ENCODE results near the gene CORO2B.

CORO2B gene

GRCh38 chr15:68764090-68764489, 185.3 kb downstream of the CORO2B start:
- H3K36me3 Mint-ChIP-seq (ENCODE audit: low read depth): no peaks in the 10 kb centered on the region
- H3K27me3 Mint-ChIP-seq (ENCODE audit: low read depth, poor library complexity): peaks cover 10% of the 10 kb centered on the region
- H3K4me3 Mint-ChIP-seq: no peak overlapping the region
- no peak for DNase-seq
- H3K9me3 Mint-ChIP-seq: no peaks in the 10 kb centered on the region
- no peak overlapping the region for H3K27ac Mint-ChIP-seq
- no peak for TF ChIP-seq CTCF (IDR thresholded peaks at IDR 0.05)
- no peaks in the 10 kb centered on the region for H3K4me1 Mint-ChIP-seq

GRCh38 chr15:68765602-68766368, 187.0 kb downstream of the CORO2B start:
- Mint-ChIP-seq H3K9me3 (no peaks in the 10 kb centered on the region), H3K27ac (no peak overlapping the region), H3K36me3 (ENCODE audit: low read depth) (no peaks in the 10 kb centered on the region), H3K4me3 (no peak overlapping the region), H3K27me3 (ENCODE audit: low read depth, poor library complexity) (peaks cover 10% of the 10 kb centered on the region), H3K4me1 (no peaks in the 10 kb centered on the region)
- no peak for TF ChIP-seq CTCF (IDR thresholded peaks at IDR 0.05)
- DNase-seq: no peak

GRCh38 chr15:68767833-68768232, 189.0 kb downstream of the CORO2B start:
- TF ChIP-seq CTCF (IDR thresholded peaks at IDR 0.05): no peak
- Mint-ChIP-seq H3K27me3 (ENCODE audit: low read depth, poor library complexity) (peaks cover 3% of the 10 kb centered on the region), H3K4me1 (peaks cover 8% of the 10 kb centered on the region), H3K36me3 (ENCODE audit: low read depth) (no peaks in the 10 kb centered on the region), H3K4me3 (no peak overlapping the region), H3K9me3 (no peaks in the 10 kb centered on the region), H3K27ac (no peak overlapping the region)
- no peak for DNase-seq

GRCh38 chr15:68768321-68768720, 189.5 kb downstream of the CORO2B start:
- no peaks in the 10 kb centered on the region for H3K36me3 Mint-ChIP-seq (ENCODE audit: low read depth)
- H3K4me3 Mint-ChIP-seq: no peak overlapping the region
- no peak overlapping the region for H3K27ac Mint-ChIP-seq
- no peak for DNase-seq
- H3K27me3 Mint-ChIP-seq (ENCODE audit: low read depth, poor library complexity): peaks cover under 1% of the 10 kb centered on the region
- peaks cover 8% of the 10 kb centered on the region for H3K4me1 Mint-ChIP-seq
- H3K9me3 Mint-ChIP-seq: no peaks in the 10 kb centered on the region
- TF ChIP-seq CTCF (IDR thresholded peaks at IDR 0.05): no peak

GRCh38 chr15:68769702-68770101, 190.9 kb downstream of the CORO2B start:
- H3K4me3 Mint-ChIP-seq: no peak overlapping the region

More at GRCh38 chr15:68769702-68770101, 190.9 kb downstream of the CORO2B start:
- Mint-ChIP-seq H3K36me3 (ENCODE audit: low read depth) (no peaks in the 10 kb centered on the region), H3K9me3 (peaks cover 6% of the 10 kb centered on the region), H3K27ac (no peak overlapping the region), H3K4me1 (peaks cover 13% of the 10 kb centered on the region), H3K27me3 (ENCODE audit: low read depth, poor library complexity) (peaks cover 3% of the 10 kb centered on the region)
- TF ChIP-seq CTCF (IDR thresholded peaks at IDR 0.05): no peak
- DNase-seq: no peak
